ENCODE results near the gene ACTL10. TPM values are rescaled to one million over a fixed set of nuclear protein-coding genes. Genes with fewer than 3 reads are reported as not detected.

ACTL10 gene
- total and polyA plus RNA-seq, 2 of the 13 experiments (the other 11 are each of a cell fraction or from before 2014, with no cell fraction given): not detected

GRCh38 chr20:33658929-33659328 lies 7.8 kb upstream of the ACTL10 start:
- POLR2A ChIA-PET: no interaction called here
- Histone ChIP-seq H3K4me3 (replicated peaks in 1 of 3; ENCODE audit: insufficient read depth in 1 of 3, low read depth in 2 of 3, low read length in 3 of 3) (no peak overlapping the region), H3K4me2 (ENCODE audit: low read depth, low read length) (no peak overlapping the region), H3K9me3 (ENCODE audit: low read length) (no peaks in the 10 kb centered on the region), H3K9ac (ENCODE audit: insufficient read depth, low read depth, low read length) (no peak overlapping the region), H3K36me3 (replicated peaks in 1 of 2; ENCODE audit: control insufficient read depth in 1 of 2, insufficient read depth in 2 of 2, low read length in 2 of 2) (peaks cover 40 to 47% of the 10 kb centered on the region in 2 experiments), H2AFZ (ENCODE audit: low read length) (no peak overlapping the region), H3K79me2 (ENCODE audit: insufficient read depth, low read length) (peaks cover 4% of the 10 kb centered on the region), H3K27ac (ENCODE audit: extremely low read length, insufficient read depth, low read length) (no peak overlapping the region), H3K27me3 (ENCODE audit: control insufficient read depth in 1 of 2, insufficient read depth in 2 of 2, low read length in 2 of 2) (no peaks in the 10 kb centered on the region; a peak in 1 of 5 replicates), H3K4me1 (ENCODE audit: insufficient read depth, low read length) (peaks cover 23% of the 10 kb centered on the region), H4K20me1 (ENCODE audit: insufficient read depth, low read length) (no peaks in the 10 kb centered on the region)
- WGBS (ENCODE audit: low lambda C conversion rate): 98% methylated on average over 4 of the region's 4 CpGs
- BruUV-seq (replicated peaks): no TSS peak
- CTCF ChIA-PET (ENCODE audit: low intra/inter-chr PET ratio, low total read pairs): no interaction called here
- no peak for FAIRE-seq
- in situ Hi-C loops (cut with HindIII; ENCODE audit: extremely low pct_ligation_motif_present, low pct_unique_long_range_greater_than_20kb): no loop called here
- intact Hi-C loops (cut with micrococcal nuclease; ENCODE audit: unreplicated experiment): no loop called here
- no peak for DNase-seq (ENCODE audit: low spot score)
- no peak for ATAC-seq
- no peak for TF ChIP-seq ZNF256 (CRISPR knock-in tag; conservative IDR thresholded peaks at IDR 0.05)
- TF ChIP-seq CREBL2 (CRISPR knock-in tag; IDR thresholded peaks at IDR 0.05; ENCODE audit: borderline replicate concordance): no peak
- no peak for TF ChIP-seq NFYC (CRISPR knock-in tag; IDR thresholded peaks at IDR 0.05)
- TF ChIP-seq ZNF276 (CRISPR knock-in tag; IDR thresholded peaks at IDR 0.05; ENCODE audit: low read depth): no peak
- no peak for TF ChIP-seq ZSCAN5A (CRISPR knock-in tag; IDR thresholded peaks at IDR 0.05; ENCODE audit: borderline replicate concordance)
- no peak for TF ChIP-seq ZNF704 (CRISPR knock-in tag; IDR thresholded peaks at IDR 0.05; ENCODE audit: borderline replicate concordance)
- peak; percentile 55; the same call in 1 of the 2 replicates for TF ChIP-seq MXD1 (CRISPR knock-in tag; IDR thresholded peaks at IDR 0.05)
- TF ChIP-seq MED8 (CRISPR knock-in tag; IDR thresholded peaks at IDR 0.05; ENCODE audit: insufficient replicate concordance): peak; percentile 30
- peak in 1 of 2 experiments; percentile 6; a peak in 1 of 4 replicates for TF ChIP-seq POLR2A (IDR thresholded peaks at IDR 0.05; ENCODE audit: insufficient read depth in 1 of 2, low read depth in 2 of 2, low read length in 2 of 2)
- no peak for TF ChIP-seq NBN (conservative IDR thresholded peaks at IDR 0.05)
- no peak for TF ChIP-seq ZNF629 (CRISPR knock-in tag; conservative IDR thresholded peaks at IDR 0.05)
- TF ChIP-seq TGIF2 (CRISPR knock-in tag; IDR thresholded peaks at IDR 0.05): no peak
- TF ChIP-seq NFKB2 (CRISPR knock-in tag; IDR thresholded peaks at IDR 0.05; ENCODE audit: borderline replicate concordance): no peak
- TF ChIP-seq GMEB2 (CRISPR knock-in tag; IDR thresholded peaks at IDR 0.05; ENCODE audit: low read depth): no peak
- no peak for TF ChIP-seq KDM4B (CRISPR knock-in tag; IDR thresholded peaks at IDR 0.05)
- no peak for TF ChIP-seq HDAC2 (CRISPR knock-in tag; IDR thresholded peaks at IDR 0.05)
- TF ChIP-seq MATR3 (CRISPR knock-in tag; IDR thresholded peaks at IDR 0.05): no peak
- no peak for TF ChIP-seq SYNCRIP (IDR thresholded peaks at IDR 0.05; ENCODE audit: insufficient read depth, low read depth, low read length)
